ENCODE data around the gene ACAA2. TPM values are rescaled to one million over a fixed set of nuclear protein-coding genes. Genes with fewer than 3 reads are reported as not detected.
A peak's percentile ranks its signal among the peaks of the same experiment; 100 is the strongest.

Gene ACAA2
- total and polyA plus RNA-seq, 4 donors, result 55.6 to 1,315 (median 646) TPM

DNA sequence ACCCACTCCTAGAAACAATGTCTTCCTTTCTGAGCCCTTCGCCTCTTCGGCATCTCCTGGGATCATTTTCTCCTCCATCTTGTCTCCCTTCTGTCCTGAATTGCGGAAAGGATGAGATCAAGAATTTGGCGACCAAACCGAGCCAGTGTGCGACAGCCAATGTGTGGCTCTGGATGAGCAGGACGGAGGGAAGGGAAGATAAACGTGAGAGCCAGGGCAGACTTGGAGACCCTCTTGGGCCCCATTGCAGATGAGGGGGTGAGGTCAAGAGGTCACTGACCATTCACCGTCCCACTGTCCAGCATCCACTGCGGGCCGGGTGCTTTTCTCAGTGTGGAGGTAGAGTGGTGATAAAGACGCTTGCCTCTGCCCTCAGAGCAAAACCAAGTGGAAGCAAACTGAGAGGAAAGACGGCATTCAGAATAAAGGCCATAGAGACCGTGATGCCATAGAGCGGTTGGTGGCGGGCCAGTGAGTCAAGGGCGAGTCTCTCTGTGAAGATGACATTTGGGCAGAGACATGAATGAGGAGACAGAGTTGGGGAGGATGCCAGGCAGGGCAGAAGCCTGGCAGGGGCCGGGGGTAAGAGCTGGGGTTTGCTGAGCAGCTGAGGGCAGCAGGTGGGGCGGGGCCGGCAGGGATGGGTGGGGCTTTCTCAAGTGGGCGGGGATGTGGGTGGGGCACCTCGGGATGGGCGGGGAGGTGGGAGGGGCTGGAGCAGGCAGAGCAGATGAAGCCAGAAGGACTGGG, 55.6 kb downstream of the ACAA2 start:
- no peaks in the 10 kb centered on the region for H3K36me3 ChIP-seq (ENCODE audit: control insufficient read depth in 4 of 4, insufficient read depth in 3 of 4, low read depth in 1 of 4, low read length in 3 of 4)
- no peaks in the 10 kb centered on the region for H3K9me3 ChIP-seq (ENCODE audit: control insufficient read depth in 4 of 4, low read length in 3 of 4)
- peaks cover 6 to 24% (median 18%) of the 10 kb centered on the region in 4 donors for H3K4me1 ChIP-seq (ENCODE audit: control insufficient read depth in 4 of 4, insufficient read depth in 4 of 4, low read length in 3 of 4)
- peak overlapping the region; percentile 67 to 68 for H3K27ac ChIP-seq (ENCODE audit: low read depth in 1 of 2, low read length in 2 of 2)
- no peak overlapping the region for H3K9ac ChIP-seq (ENCODE audit: low read depth in 1 of 2, low read length in 2 of 2)
- no peaks in the 10 kb centered on the region for H3K27me3 ChIP-seq (ENCODE audit: control insufficient read depth in 4 of 4, insufficient read depth in 4 of 4, low read length in 3 of 4)
- DNase-seq (ENCODE audit: low spot score), result no peak
- WGBS, result 80% methylated on average over 23 of the region's 23 CpGs
- TF ChIP-seq, protein P1, sequence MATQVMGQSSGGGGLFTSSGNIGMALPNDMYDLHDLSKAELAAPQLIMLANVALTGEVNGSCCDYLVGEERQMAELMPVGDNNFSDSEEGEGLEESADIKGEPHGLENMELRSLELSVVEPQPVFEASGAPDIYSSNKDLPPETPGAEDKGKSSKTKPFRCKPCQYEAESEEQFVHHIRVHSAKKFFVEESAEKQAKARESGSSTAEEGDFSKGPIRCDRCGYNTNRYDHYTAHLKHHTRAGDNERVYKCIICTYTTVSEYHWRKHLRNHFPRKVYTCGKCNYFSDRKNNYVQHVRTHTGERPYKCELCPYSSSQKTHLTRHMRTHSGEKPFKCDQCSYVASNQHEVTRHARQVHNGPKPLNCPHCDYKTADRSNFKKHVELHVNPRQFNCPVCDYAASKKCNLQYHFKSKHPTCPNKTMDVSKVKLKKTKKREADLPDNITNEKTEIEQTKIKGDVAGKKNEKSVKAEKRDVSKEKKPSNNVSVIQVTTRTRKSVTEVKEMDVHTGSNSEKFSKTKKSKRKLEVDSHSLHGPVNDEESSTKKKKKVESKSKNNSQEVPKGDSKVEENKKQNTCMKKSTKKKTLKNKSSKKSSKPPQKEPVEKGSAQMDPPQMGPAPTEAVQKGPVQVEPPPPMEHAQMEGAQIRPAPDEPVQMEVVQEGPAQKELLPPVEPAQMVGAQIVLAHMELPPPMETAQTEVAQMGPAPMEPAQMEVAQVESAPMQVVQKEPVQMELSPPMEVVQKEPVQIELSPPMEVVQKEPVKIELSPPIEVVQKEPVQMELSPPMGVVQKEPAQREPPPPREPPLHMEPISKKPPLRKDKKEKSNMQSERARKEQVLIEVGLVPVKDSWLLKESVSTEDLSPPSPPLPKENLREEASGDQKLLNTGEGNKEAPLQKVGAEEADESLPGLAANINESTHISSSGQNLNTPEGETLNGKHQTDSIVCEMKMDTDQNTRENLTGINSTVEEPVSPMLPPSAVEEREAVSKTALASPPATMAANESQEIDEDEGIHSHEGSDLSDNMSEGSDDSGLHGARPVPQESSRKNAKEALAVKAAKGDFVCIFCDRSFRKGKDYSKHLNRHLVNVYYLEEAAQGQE (IDR thresholded peaks at IDR 0.05), result no peak
- TF ChIP-seq ATF3 (IDR thresholded peaks at IDR 0.05) (no peak), TAF1 (conservative IDR thresholded peaks at IDR 0.05) (no peak), GABPA (IDR thresholded peaks at IDR 0.05 in 1 of 2, conservative IDR thresholded peaks at IDR 0.05 in 1 of 2) (no peak), HNF4A (conservative IDR thresholded peaks at IDR 0.05) (no peak), YY1 (IDR thresholded peaks at IDR 0.05) (no peak), FOXA1 (IDR thresholded peaks at IDR 0.05) (no peak), SP1 (IDR thresholded peaks at IDR 0.05) (no peak), RXRA (IDR thresholded peaks at IDR 0.05) (no peak), JUND (IDR thresholded peaks at IDR 0.05) (no peak), EGR1 (IDR thresholded peaks at IDR 0.05; ENCODE audit: low read depth in 2 of 2) (no peak), RAD21 (IDR thresholded peaks at IDR 0.05) (no peak)
- TF ChIP-seq, protein P2, sequence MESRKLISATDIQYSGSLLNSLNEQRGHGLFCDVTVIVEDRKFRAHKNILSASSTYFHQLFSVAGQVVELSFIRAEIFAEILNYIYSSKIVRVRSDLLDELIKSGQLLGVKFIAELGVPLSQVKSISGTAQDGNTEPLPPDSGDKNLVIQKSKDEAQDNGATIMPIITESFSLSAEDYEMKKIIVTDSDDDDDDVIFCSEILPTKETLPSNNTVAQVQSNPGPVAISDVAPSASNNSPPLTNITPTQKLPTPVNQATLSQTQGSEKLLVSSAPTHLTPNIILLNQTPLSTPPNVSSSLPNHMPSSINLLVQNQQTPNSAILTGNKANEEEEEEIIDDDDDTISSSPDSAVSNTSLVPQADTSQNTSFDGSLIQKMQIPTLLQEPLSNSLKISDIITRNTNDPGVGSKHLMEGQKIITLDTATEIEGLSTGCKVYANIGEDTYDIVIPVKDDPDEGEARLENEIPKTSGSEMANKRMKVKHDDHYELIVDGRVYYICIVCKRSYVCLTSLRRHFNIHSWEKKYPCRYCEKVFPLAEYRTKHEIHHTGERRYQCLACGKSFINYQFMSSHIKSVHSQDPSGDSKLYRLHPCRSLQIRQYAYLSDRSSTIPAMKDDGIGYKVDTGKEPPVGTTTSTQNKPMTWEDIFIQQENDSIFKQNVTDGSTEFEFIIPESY (IDR thresholded peaks at IDR 0.05), result no peak
- no peak overlapping the region for H3K4me3 ChIP-seq (ENCODE audit: low read depth in 1 of 3, low read length in 3 of 3)

- Histone ChIP-seq H3K9ac (ENCODE audit: low read depth in 1 of 2, low read length in 2 of 2) (no peak overlapping the region), H3K27me3 (ENCODE audit: control insufficient read depth in 4 of 4, insufficient read depth in 4 of 4, low read length in 3 of 4) (no peaks in the 10 kb centered on the region), H3K36me3 (ENCODE audit: control insufficient read depth in 4 of 4, insufficient read depth in 3 of 4, low read depth in 1 of 4, low read length in 3 of 4) (no peaks in the 10 kb centered on the region), H3K9me3 (ENCODE audit: control insufficient read depth in 4 of 4, low read length in 3 of 4) (no peaks in the 10 kb centered on the region), H3K4me3 (ENCODE audit: low read depth in 1 of 3, low read length in 3 of 3) (no peak overlapping the region), H3K4me1 (ENCODE audit: control insufficient read depth in 4 of 4, insufficient read depth in 4 of 4, low read length in 3 of 4) (peaks cover 6 to 24% (median 18%) of the 10 kb centered on the region in 4 donors), H3K27ac (ENCODE audit: low read depth in 1 of 2, low read length in 2 of 2) (peak overlapping the region; percentile 67 to 68)
- 45% methylated on average over 9 of the region's 9 CpGs for WGBS
- DNase-seq (ENCODE audit: low spot score), result no peak
- no peak for TF ChIP-seq NR2F2 (IDR thresholded peaks at IDR 0.05)
- no peak for TF ChIP-seq ATF3 (IDR thresholded peaks at IDR 0.05)
- TF ChIP-seq TAF1 (conservative IDR thresholded peaks at IDR 0.05), result no peak
- peak; percentile 61 to 65 for TF ChIP-seq RXRA (IDR thresholded peaks at IDR 0.05)
- no peak for TF ChIP-seq HNF4G (IDR thresholded peaks at IDR 0.05)
- TF ChIP-seq, protein P3, sequence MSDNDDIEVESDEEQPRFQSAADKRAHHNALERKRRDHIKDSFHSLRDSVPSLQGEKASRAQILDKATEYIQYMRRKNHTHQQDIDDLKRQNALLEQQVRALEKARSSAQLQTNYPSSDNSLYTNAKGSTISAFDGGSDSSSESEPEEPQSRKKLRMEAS (IDR thresholded peaks at IDR 0.05), result peak; percentile 21
- no peak for TF ChIP-seq GABPA (IDR thresholded peaks at IDR 0.05 in 1 of 2, conservative IDR thresholded peaks at IDR 0.05 in 1 of 2)
- no peak for TF ChIP-seq FOXA2 (IDR thresholded peaks at IDR 0.05)
- TF ChIP-seq RAD21 (IDR thresholded peaks at IDR 0.05), result peak in 1 of 2 donors; percentile 28
- peak in 1 of 2 donors; percentile 50 for TF ChIP-seq HNF4A (conservative IDR thresholded peaks at IDR 0.05)
- TF ChIP-seq, protein P1 (IDR thresholded peaks at IDR 0.05), result no peak
- TF ChIP-seq CTCF (IDR thresholded peaks at IDR 0.05; ENCODE audit: low read depth, low read length, missing input control), result no peak
- peak; percentile 50 for TF ChIP-seq YY1 (IDR thresholded peaks at IDR 0.05)
- peak; percentile 65 for TF ChIP-seq SP1 (IDR thresholded peaks at IDR 0.05)
These were observed 56.5 kb downstream of the ACAA2 start for GRCh38 chr18:49756671-49757362.
